Osteocyte (in vitro differentiated cells): ENCODE data around the gene LIN28B. TPM values are rescaled to one million over a fixed set of nuclear protein-coding genes. Genes with fewer than 3 reads are reported as not detected.

Experiments
- DNase-seq: peaks from one replicate; pipeline ENCODE4 v3.0.0; 2021; ENCODE audit warnings: mixed read lengths; ENCODE audit not compliant: unreplicated experiment; ENCODE audit errors: extremely low spot score
- H3K27ac Mint-ChIP-seq: one replicate; pipeline ENCODE4 v1.8.0; 2021; ENCODE audit warnings: mild to moderate bottlenecking, mixed read lengths; ENCODE audit not compliant: unreplicated experiment
- H3K27me3 Mint-ChIP-seq: one replicate; pipeline ENCODE4 v1.8.0; 2021; ENCODE audit warnings: mixed read lengths; ENCODE audit not compliant: unreplicated experiment
- H3K36me3 Mint-ChIP-seq: one replicate; pipeline ENCODE4 v1.8.0; 2021; ENCODE audit warnings: mixed read lengths; ENCODE audit not compliant: unreplicated experiment
- H3K4me1 Mint-ChIP-seq: one replicate; pipeline ENCODE4 v1.8.0; 2021; ENCODE audit warnings: mixed read lengths; ENCODE audit not compliant: unreplicated experiment
- H3K4me3 Mint-ChIP-seq: one replicate; pipeline ENCODE4 v1.8.0; 2021; ENCODE audit warnings: mild to moderate bottlenecking, moderate library complexity, mixed read lengths; ENCODE audit not compliant: unreplicated experiment
- H3K9me3 Mint-ChIP-seq: one replicate; pipeline ENCODE4 v1.8.0; 2021; ENCODE audit warnings: mixed read lengths; ENCODE audit not compliant: unreplicated experiment
- CTCF ChIP-seq: fragments of 200-600 bp; sonication (generic); IDR thresholded peaks from 2 replicates; pipeline ENCODE4 v1.5.0; 2021; ENCODE audit warnings: antibody characterized with exemption, mild to moderate bottlenecking, moderate library complexity
- total RNA-seq: library from RNA; stranded (reverse); gene quantifications from 2 replicates; pipeline ENCODE4 v1.2.1, GENCODE V29; 2021

Gene LIN28B
- total RNA-seq, 1 donor from 2014 or later: not detected

DNA sequence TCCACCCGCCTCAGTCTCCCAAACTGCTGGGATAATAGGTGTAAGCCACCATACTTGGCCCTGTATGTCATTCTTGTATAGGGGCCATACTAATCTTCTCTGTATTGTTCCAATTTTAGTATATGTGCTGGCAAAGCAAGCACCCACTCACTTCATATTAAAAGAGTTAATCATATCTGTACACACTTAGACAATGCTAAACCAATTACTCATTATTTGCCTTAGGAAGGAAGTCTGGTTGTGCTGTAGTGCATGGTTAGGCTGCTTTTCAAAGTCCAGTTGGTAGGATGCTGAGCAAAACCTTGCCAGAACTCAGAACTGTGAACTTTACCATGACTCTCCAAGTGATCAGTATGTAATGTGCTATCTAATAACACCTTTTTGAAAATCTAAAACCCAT is 88.6 kb downstream of the LIN28B start:
- peaks cover 9% of the 10 kb centered on the region for H3K4me1 Mint-ChIP-seq
- DNase-seq: no peak
- TF ChIP-seq CTCF: no peak
- no peaks in the 10 kb centered on the region for H3K36me3 Mint-ChIP-seq
- no peak overlapping the region for H3K4me3 Mint-ChIP-seq
- H3K27ac Mint-ChIP-seq: no peak overlapping the region
- H3K27me3 Mint-ChIP-seq: no peaks in the 10 kb centered on the region
- H3K9me3 Mint-ChIP-seq: no peaks in the 10 kb centered on the region

DNA sequence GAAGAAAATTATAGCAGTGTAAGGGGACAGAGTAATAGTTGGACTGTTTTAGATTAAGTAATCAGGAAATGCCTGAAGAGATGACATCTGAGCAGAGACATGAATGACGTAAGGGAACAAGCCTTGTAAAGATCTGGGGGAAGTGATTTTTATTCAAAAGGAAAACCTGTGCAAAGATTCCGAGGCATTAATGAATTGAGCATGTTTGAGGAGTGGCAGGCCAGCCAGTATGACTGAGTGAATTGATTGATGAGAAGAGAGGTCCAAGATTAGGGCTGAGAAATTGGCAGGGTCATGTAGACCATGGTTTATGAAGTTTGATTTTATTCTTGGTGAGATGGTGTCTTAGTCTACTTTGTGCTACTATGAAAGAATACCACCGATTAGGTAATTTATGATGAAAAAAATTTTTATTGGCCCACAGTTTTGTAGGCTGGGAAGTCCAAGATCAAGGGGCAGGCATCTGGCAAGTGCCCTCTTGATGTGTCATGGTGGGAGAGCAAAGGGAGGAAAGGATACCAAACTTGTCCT is 95.1 kb downstream of the LIN28B start:
- Mint-ChIP-seq H3K27ac (no peak overlapping the region), H3K36me3 (no peaks in the 10 kb centered on the region), H3K9me3 (no peaks in the 10 kb centered on the region), H3K4me1 (peaks cover 7% of the 10 kb centered on the region), H3K27me3 (no peaks in the 10 kb centered on the region), H3K4me3 (no peak overlapping the region)
- no peak for DNase-seq
- TF ChIP-seq CTCF: no peak

DNA sequence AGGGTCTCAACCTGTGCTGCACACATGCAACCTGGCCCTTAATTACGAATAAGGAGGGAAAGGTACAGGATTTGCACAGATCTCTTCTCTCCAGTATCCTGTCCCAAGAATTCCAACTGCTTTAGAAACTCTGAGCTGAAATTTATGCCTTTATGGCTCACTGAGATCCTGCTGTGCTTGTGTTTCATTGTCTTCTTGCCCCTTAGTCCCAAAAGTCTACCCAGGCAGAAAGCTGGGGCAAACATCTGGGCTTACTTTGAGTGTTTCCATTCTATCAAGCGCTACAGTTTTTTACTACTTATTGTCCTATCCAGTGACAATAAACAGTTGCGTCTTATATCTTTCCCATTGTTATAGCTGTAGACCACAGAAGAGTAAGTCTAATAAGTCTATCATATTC is 99.7 kb downstream of the LIN28B start:
- no peak overlapping the region for H3K4me3 Mint-ChIP-seq
- H3K27ac Mint-ChIP-seq: no peak overlapping the region
- H3K27me3 Mint-ChIP-seq: no peaks in the 10 kb centered on the region
- no peaks in the 10 kb centered on the region for H3K36me3 Mint-ChIP-seq
- H3K4me1 Mint-ChIP-seq: peaks cover 2% of the 10 kb centered on the region
- no peaks in the 10 kb centered on the region for H3K9me3 Mint-ChIP-seq
- TF ChIP-seq CTCF: no peak
- DNase-seq: no peak

DNA sequence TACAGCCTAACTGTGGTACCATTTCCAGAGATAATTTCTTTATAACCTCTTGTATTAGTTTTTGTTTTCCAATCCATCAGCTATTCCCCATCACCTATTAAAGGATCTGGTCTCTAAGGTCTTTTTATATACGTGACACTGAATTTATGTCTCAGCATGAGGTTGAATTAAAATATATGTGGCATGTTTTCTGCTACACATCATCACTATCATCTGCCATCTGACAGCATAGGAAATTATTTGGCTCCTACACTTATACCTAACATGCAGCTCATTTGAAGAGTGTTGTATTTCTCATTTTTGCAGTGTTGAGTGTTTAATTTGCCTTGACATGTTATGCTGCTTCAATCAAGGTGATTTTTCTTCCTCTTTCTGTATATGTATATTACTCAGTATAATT is 100.3 kb downstream of the LIN28B start:
- no peak for DNase-seq
- no peaks in the 10 kb centered on the region for H3K36me3 Mint-ChIP-seq
- no peak overlapping the region for H3K27ac Mint-ChIP-seq
- no peak for TF ChIP-seq CTCF
- H3K4me1 Mint-ChIP-seq: no peaks in the 10 kb centered on the region
- H3K4me3 Mint-ChIP-seq: no peak overlapping the region
- H3K27me3 Mint-ChIP-seq: no peaks in the 10 kb centered on the region
- H3K9me3 Mint-ChIP-seq: no peaks in the 10 kb centered on the region

DNA sequence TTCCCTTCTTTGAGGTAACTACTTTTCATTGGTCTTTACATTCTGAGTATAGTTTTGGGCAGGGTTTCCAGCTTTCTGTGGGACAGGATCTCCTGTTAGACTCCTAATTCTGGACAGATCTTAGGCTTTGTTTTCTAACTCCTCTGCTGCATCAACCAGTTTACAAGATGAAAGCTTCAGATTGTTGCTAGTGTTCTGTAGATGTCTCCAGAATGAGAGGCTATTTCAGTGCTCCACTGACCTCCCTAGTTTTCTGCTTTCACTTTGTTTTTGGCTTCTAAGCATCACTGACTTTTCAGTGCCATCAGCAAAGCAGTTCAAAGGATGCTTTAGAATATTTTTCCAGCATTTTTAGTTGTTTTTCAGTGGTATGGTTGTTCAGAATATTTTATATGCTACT is 101.4 kb downstream of the LIN28B start:
- Mint-ChIP-seq H3K4me1 (no peaks in the 10 kb centered on the region), H3K36me3 (no peaks in the 10 kb centered on the region), H3K27me3 (no peaks in the 10 kb centered on the region), H3K27ac (no peak overlapping the region), H3K4me3 (no peak overlapping the region), H3K9me3 (no peaks in the 10 kb centered on the region)
- DNase-seq: no peak
- no peak for TF ChIP-seq CTCF
